Activated B cell treated with CpG ODN at 0.5 μM for 24 hours (primary cell): ENCODE data around the gene GALNT10. TPM values are rescaled to one million over a fixed set of nuclear protein-coding genes. Genes with fewer than 3 reads are reported as not detected.

Experiments used
- ATAC-seq: fragments of 200-7000 bp; cut with Tn5 transposase; one replicate; pipeline ENCODE4 v1.10.0; 2021; ENCODE audit warnings: low read depth, mild to moderate bottlenecking, moderate library complexity
- CTCF ChIA-PET: fragments of 350-600 bp; sonication (Branson Sonifier 250); formaldehyde crosslinking; loops from one replicate; lab custom pipeline; 2021; ENCODE audit warnings: antibody characterized with exemption; lab: Charles Lee
- POLR2A ChIA-PET: fragments of 350-600 bp; sonication (Branson Sonifier 250); formaldehyde crosslinking; loops from one replicate; lab custom pipeline; 2021; ENCODE audit warnings: antibody characterized with exemption; lab: Charles Lee
- DNase-seq: peaks from one replicate; pipeline ENCODE4 v3.0.0; 2022
- H3K27ac Mint-ChIP-seq: one replicate; pipeline ENCODE4 v1.8.0; 2020; ENCODE audit warnings: mixed read lengths
- H3K27me3 Mint-ChIP-seq: one replicate; pipeline ENCODE4 v1.8.0; 2021; ENCODE audit warnings: mixed read lengths
- H3K36me3 Mint-ChIP-seq: one replicate; pipeline ENCODE4 v1.8.0; 2021; ENCODE audit warnings: low read depth, mixed read lengths
- H3K4me1 Mint-ChIP-seq: one replicate; pipeline ENCODE4 v1.8.0; 2021; ENCODE audit warnings: mixed read lengths
- H3K4me3 Mint-ChIP-seq: one replicate; pipeline ENCODE4 v1.8.0; 2020; ENCODE audit warnings: mild to moderate bottlenecking, mixed read lengths
- H3K9me3 Mint-ChIP-seq: one replicate; pipeline ENCODE4 v1.8.0; 2020; ENCODE audit warnings: mixed read lengths
- CTCF ChIP-seq: fragments of 200-600 bp; IDR thresholded peaks from one replicate; pipeline ENCODE4 v1.8.0; 2022; ENCODE audit warnings: antibody characterized with exemption, mild to moderate bottlenecking
- intact Hi-C: fragments of 100-400 bp; cut with micrococcal nuclease; formaldehyde crosslinking; loops from one replicate; pipeline ENCODE4 v1.15.1; 2024
- total RNA-seq: library from RNA; stranded (reverse); gene quantifications from 2 replicates; pipeline ENCODE4 v1.2.3, GENCODE V29; 2022

The GALNT10 gene
- total RNA-seq, 1 donor from 2014 or later, result 41.5 TPM

DNA sequence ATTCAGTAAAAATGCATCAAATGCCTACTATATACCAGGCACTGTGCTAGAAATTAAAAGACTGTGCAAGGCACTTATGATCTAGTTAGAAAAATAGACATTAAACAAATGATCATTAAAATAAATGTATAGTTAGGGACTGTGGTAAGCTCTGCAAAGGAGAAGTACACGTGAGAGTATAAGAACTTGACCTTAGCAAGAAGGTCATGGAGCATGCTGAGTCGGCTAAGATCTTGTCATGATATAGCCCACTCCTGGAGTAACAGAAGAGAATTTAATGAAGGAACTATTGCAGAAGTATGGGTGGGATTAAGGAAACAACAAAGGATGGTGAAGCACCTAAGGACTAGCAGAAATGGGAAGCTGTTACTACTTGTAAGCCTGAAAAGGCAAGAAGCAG lies 231.8 kb downstream of the GALNT10 start:
- DNase-seq (no peak), ATAC-seq (no peak)
- H3K27ac Mint-ChIP-seq, result no peak overlapping the region
- intact Hi-C loops, result no loop called here
- no peaks in the 10 kb centered on the region for H3K4me1 Mint-ChIP-seq
- no peaks in the 10 kb centered on the region for H3K27me3 Mint-ChIP-seq
- H3K4me3 Mint-ChIP-seq, result no peak overlapping the region
- POLR2A ChIA-PET, result no interaction called here
- peaks cover 62% of the 10 kb centered on the region for H3K36me3 Mint-ChIP-seq
- peaks cover 16% of the 10 kb centered on the region for H3K9me3 Mint-ChIP-seq
- no peak for TF ChIP-seq CTCF
- CTCF ChIA-PET, result interaction anchor here (1.2 to 2.8 kb wide), 3 partner anchors 11 to 46 kb away, joined by 3 to 10 read pairs (median 3); no protein-coding TSS in a partner anchor

DNA sequence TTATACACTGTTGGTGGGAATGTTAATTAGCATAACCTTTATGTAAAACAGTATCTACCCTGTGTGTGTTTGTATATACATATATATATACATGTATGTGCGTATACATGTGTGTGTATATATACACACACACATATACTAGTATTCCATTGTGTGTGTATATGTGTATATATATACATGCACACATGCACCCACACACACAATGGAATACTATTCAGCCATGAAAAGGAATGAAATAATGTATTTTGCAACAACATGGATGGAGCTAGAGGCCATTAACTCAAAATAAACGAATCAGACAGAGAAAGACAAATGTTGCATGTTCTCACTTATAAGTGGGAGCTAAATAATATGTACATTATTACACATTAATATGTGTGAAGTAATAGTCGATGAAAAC lies 237.7 kb downstream of the GALNT10 start:
- intact Hi-C loops, result no loop called here
- Mint-ChIP-seq H3K9me3 (peaks cover 8% of the 10 kb centered on the region), H3K4me3 (no peak overlapping the region), H3K27ac (no peak overlapping the region), H3K4me1 (no peaks in the 10 kb centered on the region), H3K36me3 (peaks cover 18% of the 10 kb centered on the region), H3K27me3 (no peaks in the 10 kb centered on the region)
- no peak for TF ChIP-seq CTCF
- POLR2A ChIA-PET, result no interaction called here
- DNase-seq (no peak), ATAC-seq (no peak)
- CTCF ChIA-PET, result no interaction called here

GRCh38 chr5:154429341-154429740 lies 238.8 kb downstream of the GALNT10 start:
- ChIA-PET CTCF (no interaction called here), POLR2A (no interaction called here)
- no peak overlapping the region for H3K4me3 Mint-ChIP-seq
- intact Hi-C loops, result no loop called here
- DNase-seq (no peak), ATAC-seq (no peak)
- no peaks in the 10 kb centered on the region for H3K4me1 Mint-ChIP-seq
- H3K27me3 Mint-ChIP-seq, result no peaks in the 10 kb centered on the region
- no peak for TF ChIP-seq CTCF
- peaks cover 15% of the 10 kb centered on the region for H3K36me3 Mint-ChIP-seq
- H3K9me3 Mint-ChIP-seq, result no peaks in the 10 kb centered on the region
- H3K27ac Mint-ChIP-seq, result no peak overlapping the region

DNA sequence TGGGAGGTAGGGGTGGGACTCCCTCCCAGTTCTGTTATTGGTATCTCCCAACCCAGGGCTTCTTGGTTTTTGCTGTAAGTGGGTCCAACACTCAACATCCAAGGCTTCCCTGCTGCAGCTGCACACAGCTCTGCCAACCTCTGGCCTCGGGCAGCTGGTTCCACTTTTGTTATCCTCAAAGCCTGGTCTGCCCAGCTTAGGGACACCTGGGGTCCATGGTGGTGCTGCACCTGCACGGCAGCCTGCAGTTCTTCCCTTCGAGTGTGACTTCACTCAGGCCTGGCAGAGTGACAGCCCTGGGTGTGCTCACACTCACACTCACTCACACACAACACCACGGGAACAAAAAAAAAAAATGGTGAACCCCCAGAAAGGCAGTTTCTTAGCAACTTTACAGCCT lies 239.9 kb downstream of the GALNT10 start:
- ChIA-PET CTCF (no interaction called here), POLR2A (no interaction called here)
- Mint-ChIP-seq H3K4me3 (no peak overlapping the region), H3K27me3 (no peaks in the 10 kb centered on the region), H3K27ac (no peak overlapping the region), H3K4me1 (no peaks in the 10 kb centered on the region), H3K36me3 (peaks cover 20% of the 10 kb centered on the region), H3K9me3 (no peaks in the 10 kb centered on the region)
- intact Hi-C loops, result no loop called here
- DNase-seq (no peak), ATAC-seq (no peak)
- no peak for TF ChIP-seq CTCF

DNA sequence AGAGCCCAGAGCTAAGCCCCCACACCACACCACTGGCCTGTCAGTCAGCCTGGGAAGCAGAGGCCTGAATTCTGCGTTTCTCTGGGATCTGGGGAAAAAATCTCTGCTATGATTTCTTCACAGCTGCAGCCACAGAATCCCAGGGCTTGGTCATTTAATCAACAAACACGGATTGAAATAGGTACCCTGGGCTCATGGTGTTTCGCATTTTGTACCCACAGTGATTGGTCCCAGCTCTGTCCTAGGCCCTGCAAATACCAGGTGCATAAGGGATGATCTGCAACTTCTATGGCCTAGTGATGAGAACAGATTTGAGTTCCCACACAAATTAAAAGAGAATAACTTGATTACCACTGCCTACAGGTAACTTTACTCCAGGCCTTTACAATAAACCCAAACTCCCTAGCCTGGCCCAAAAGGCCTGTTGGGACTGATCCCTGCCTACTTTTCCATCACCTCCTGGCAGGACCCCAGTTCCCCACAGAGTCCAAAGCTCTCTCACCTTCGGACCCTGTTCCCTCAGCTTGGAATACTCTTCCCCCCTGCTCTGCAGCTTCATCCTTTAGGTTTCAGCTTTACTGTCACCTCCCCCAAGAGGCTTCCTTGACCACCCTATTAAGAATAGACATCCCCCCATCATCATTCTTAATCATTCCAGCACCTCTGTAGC lies 240.6 kb downstream of the GALNT10 start:
- peaks cover 25% of the 10 kb centered on the region for H3K36me3 Mint-ChIP-seq
- CTCF ChIA-PET, result no interaction called here
- DNase-seq, result no peak
- H3K9me3 Mint-ChIP-seq, result no peaks in the 10 kb centered on the region
- POLR2A ChIA-PET, result no interaction called here
- intact Hi-C loops, result loop anchor here (1.0 kb wide), 1 partner anchor 14 kb away; the partner anchor contains the start of gene SAP30L
- no peak for ATAC-seq
- H3K27ac Mint-ChIP-seq, result no peak overlapping the region
- no peak overlapping the region for H3K4me3 Mint-ChIP-seq
- no peaks in the 10 kb centered on the region for H3K27me3 Mint-ChIP-seq
- no peaks in the 10 kb centered on the region for H3K4me1 Mint-ChIP-seq
- TF ChIP-seq CTCF, result no peak
